Ascending aorta (tissue), 2 donors: ENCODE results near the gene CAMKMT. TPM values are rescaled to one million over a fixed set of nuclear protein-coding genes. Genes with fewer than 3 reads are reported as not detected.

Experiments used
- DNase-seq, 2 donors: peaks; one replicate each; pipeline ENCODE4 v3.0.0-alpha.2; 2019; ENCODE audit warnings: low spot score in 2 of 2
- H3K27ac ChIP-seq, 2 donors: fragments of 200-600 bp; sonication (generic); one replicate each; pipeline ENCODE4 v1.5.1; 2016 to 2017; ENCODE audit warnings: mild to moderate bottlenecking in 1 of 2
- H3K27me3 ChIP-seq: fragments of 200-600 bp; sonication (generic); one replicate; pipeline ENCODE4 v1.5.1; 2017
- H3K36me3 ChIP-seq, 2 donors: fragments of 200-600 bp; sonication (generic); one replicate each; pipeline ENCODE4 v1.5.1; 2016
- H3K4me1 ChIP-seq, 2 donors: fragments of 200-600 bp; sonication (generic); one replicate each; pipeline ENCODE4 v1.5.1; 2016 to 2017; ENCODE audit warnings: mild to moderate bottlenecking in 1 of 2
- H3K4me3 ChIP-seq, 2 donors: fragments of 200-600 bp; sonication (generic); one replicate each; pipeline ENCODE4 v1.5.1; 2016 to 2017; ENCODE audit warnings: mild to moderate bottlenecking in 1 of 2
- H3K9me3 ChIP-seq, 2 donors: fragments of 200-600 bp; sonication (generic); one replicate each; pipeline ENCODE4 v1.5.1; 2016
- CTCF ChIP-seq, 3 experiments: fragments of 200-600 bp in 2 of 3; fragments of 450-650 bp in 1 of 3; sonication (generic) in 2 of 3; IDR thresholded peaks; one replicate each; pipeline ENCODE4 v1.5.1; 2016 to 2019; ENCODE audit warnings: antibody characterized with exemption in 3 of 3, mild to moderate bottlenecking in 1 of 3, moderate library complexity in 1 of 3
- intact Hi-C: fragments of 100-400 bp; cut with DNase I; formaldehyde crosslinking; loops from one replicate; pipeline ENCODE4 v1.15.1; 2023
- total RNA-seq: library from RNA; depleted of rRNA; stranded (reverse); fragments of >200 nt; gene quantifications from one replicate; pipeline ENCODE4 v1.1.0, GENCODE V29; 2016

The CAMKMT gene
- total RNA-seq, 1 donor from 2014 or later, result 5.1 TPM

GRCh38 chr2:44612276-44612675, 250.5 kb downstream of the CAMKMT start:
- Histone ChIP-seq H3K36me3 (no peaks in the 10 kb centered on the region), H3K27me3 (no peaks in the 10 kb centered on the region), H3K27ac (no peak overlapping the region), H3K9me3 (no peaks in the 10 kb centered on the region), H3K4me1 (no peaks in the 10 kb centered on the region), H3K4me3 (no peak overlapping the region)
- intact Hi-C loops, result no loop called here
- no peak for TF ChIP-seq CTCF (IDR thresholded peaks at IDR 0.05)
- DNase-seq, result no peak

GRCh38 chr2:44614940-44615339, 253.2 kb downstream of the CAMKMT start:
- Histone ChIP-seq H3K4me1 (no peaks in the 10 kb centered on the region), H3K4me3 (no peak overlapping the region), H3K9me3 (no peaks in the 10 kb centered on the region), H3K27ac (no peak overlapping the region), H3K27me3 (no peaks in the 10 kb centered on the region), H3K36me3 (no peaks in the 10 kb centered on the region)
- intact Hi-C loops, result no loop called here
- no peak for TF ChIP-seq CTCF (IDR thresholded peaks at IDR 0.05)
- DNase-seq, result no peak

GRCh38 chr2:44615950-44616518, 254.3 kb downstream of the CAMKMT start:
- H3K36me3 ChIP-seq, result no peaks in the 10 kb centered on the region
- TF ChIP-seq CTCF (IDR thresholded peaks at IDR 0.05), result no peak
- H3K27ac ChIP-seq, result no peak overlapping the region
- no peaks in the 10 kb centered on the region for H3K4me1 ChIP-seq
- H3K9me3 ChIP-seq, result no peaks in the 10 kb centered on the region
- DNase-seq, result no peak
- H3K4me3 ChIP-seq, result no peak overlapping the region
- intact Hi-C loops, result no loop called here
- H3K27me3 ChIP-seq, result no peaks in the 10 kb centered on the region

GRCh38 chr2:44616667-44617155, 255.0 kb downstream of the CAMKMT start:
- no peak for TF ChIP-seq CTCF (IDR thresholded peaks at IDR 0.05)
- Histone ChIP-seq H3K27me3 (no peaks in the 10 kb centered on the region), H3K9me3 (no peaks in the 10 kb centered on the region), H3K36me3 (no peaks in the 10 kb centered on the region), H3K4me3 (no peak overlapping the region), H3K27ac (no peak overlapping the region), H3K4me1 (no peaks in the 10 kb centered on the region)
- intact Hi-C loops, result no loop called here
- DNase-seq, result no peak

GRCh38 chr2:44618251-44619023, 256.7 kb downstream of the CAMKMT start:
- Histone ChIP-seq H3K27me3 (no peaks in the 10 kb centered on the region), H3K9me3 (no peaks in the 10 kb centered on the region), H3K27ac (no peak overlapping the region), H3K36me3 (no peaks in the 10 kb centered on the region), H3K4me1 (no peaks in the 10 kb centered on the region), H3K4me3 (no peak overlapping the region)
- intact Hi-C loops, result no loop called here
- no peak for TF ChIP-seq CTCF (IDR thresholded peaks at IDR 0.05)
- no peak for DNase-seq
